Suprapubic skin (tissue), 4 donors: ENCODE data around the gene INPP5F. TPM values are rescaled to one million over a fixed set of nuclear protein-coding genes. Genes with fewer than 3 reads are reported as not detected.

Experiments used
- DNase-seq, 2 donors: peaks; one replicate each; pipeline ENCODE4 v3.0.0-alpha.2; 2019; ENCODE audit warnings: low spot score in 2 of 2
- H3K27ac ChIP-seq: fragments of 200-600 bp; sonication (generic); one replicate; pipeline ENCODE4 v1.5.1; 2019
- H3K27me3 ChIP-seq: fragments of 200-600 bp; sonication (generic); one replicate; pipeline ENCODE4 v1.5.1; 2019
- H3K36me3 ChIP-seq: fragments of 200-600 bp; sonication (generic); one replicate; pipeline ENCODE4 v1.5.1; 2019
- H3K4me1 ChIP-seq: fragments of 200-600 bp; sonication (generic); one replicate; pipeline ENCODE4 v1.5.1; 2019
- H3K4me3 ChIP-seq: fragments of 200-600 bp; sonication (generic); one replicate; pipeline ENCODE4 v1.5.1; 2019; ENCODE audit warnings: mild to moderate bottlenecking
- H3K9me3 ChIP-seq: fragments of 200-600 bp; sonication (generic); one replicate; pipeline ENCODE4 v1.5.1; 2019
- CTCF ChIP-seq, 2 donors: fragments of 200-600 bp in 1 of 2; fragments of 450-650 bp in 1 of 2; sonication (generic) in 1 of 2; IDR thresholded peaks; one replicate each; pipeline ENCODE4 v1.5.1; 2016 to 2019; ENCODE audit warnings: antibody characterized with exemption in 2 of 2, mild to moderate bottlenecking in 1 of 2, moderate library complexity in 1 of 2
- EP300 ChIP-seq: sonication (generic); formaldehyde crosslinking; IDR thresholded peaks from one replicate; pipeline ENCODE4 v1.6.1; 2017; ENCODE audit warnings: antibody characterized with exemption
- POLR2A ChIP-seq, 2 donors: fragments of 450-650 bp; IDR thresholded peaks; one replicate each; pipeline ENCODE4 v1.6.1; 2017; ENCODE audit warnings: antibody characterized with exemption in 2 of 2, mild to moderate bottlenecking in 2 of 2, moderate library complexity in 2 of 2
- POLR2AphosphoS5 ChIP-seq, 3 donors: sonication (generic); formaldehyde crosslinking; IDR thresholded peaks; one replicate each; pipeline ENCODE4 v1.6.1; 2017; ENCODE audit warnings: antibody characterized with exemption in 3 of 3
- WGBS: methylation state at CpG from one replicate; pipeline ENCODE4 v1.1.5; 2018; 5-methylcytosine and 5-hydroxymethylcytosine counted together
- total RNA-seq, 4 donors: library from RNA; depleted of rRNA; stranded (reverse); fragments of >200 nt; gene quantifications; one replicate each; pipeline ENCODE4 v1.1.0, GENCODE V29; 2016

INPP5F gene
- total RNA-seq, 4 donors from 2014 or later: 16.1 to 38.6 (median 19.3) TPM

- no peak for TF ChIP-seq POLR2A (IDR thresholded peaks at IDR 0.05)
- TF ChIP-seq CTCF (IDR thresholded peaks at IDR 0.05): no peak
- no peak for TF ChIP-seq EP300
- TF ChIP-seq POLR2AphosphoS5 (IDR thresholded peaks at IDR 0.05): no peak
- WGBS: 98% methylated on average over 6 of the region's 6 CpGs
- no peak for DNase-seq
- peaks cover 71% of the 10 kb centered on the region for H3K36me3 ChIP-seq
- H3K27me3 ChIP-seq: no peaks in the 10 kb centered on the region
- H3K4me3 ChIP-seq: no peak overlapping the region
- H3K4me1 ChIP-seq: no peaks in the 10 kb centered on the region
- H3K27ac ChIP-seq: no peak overlapping the region
- H3K9me3 ChIP-seq: no peaks in the 10 kb centered on the region
Measured at GRCh38 chr10:119852277-119852676, 126.4 kb downstream of the INPP5F start.

GRCh38 chr10:119852822-119853221 is 127.0 kb downstream of the INPP5F start:
- H3K9me3 ChIP-seq: no peaks in the 10 kb centered on the region
- no peak overlapping the region for H3K4me3 ChIP-seq
- H3K27me3 ChIP-seq: no peaks in the 10 kb centered on the region
- TF ChIP-seq POLR2A (IDR thresholded peaks at IDR 0.05) (no peak), POLR2AphosphoS5 (IDR thresholded peaks at IDR 0.05) (no peak), CTCF (IDR thresholded peaks at IDR 0.05) (no peak), EP300 (no peak)
- H3K36me3 ChIP-seq: peaks cover 71% of the 10 kb centered on the region
- no peak overlapping the region for H3K27ac ChIP-seq
- WGBS: 92% methylated on average over 6 of the region's 6 CpGs
- H3K4me1 ChIP-seq: no peaks in the 10 kb centered on the region
- no peak for DNase-seq

GRCh38 chr10:119853574-119853973 is 127.7 kb downstream of the INPP5F start:
- H3K36me3 ChIP-seq: peaks cover 74% of the 10 kb centered on the region
- WGBS: 90% methylated on average over 1 of the region's 1 CpG
- no peak for DNase-seq
- H3K27me3 ChIP-seq: no peaks in the 10 kb centered on the region
- H3K9me3 ChIP-seq: no peaks in the 10 kb centered on the region
- no peak overlapping the region for H3K4me3 ChIP-seq
- no peak for TF ChIP-seq CTCF (IDR thresholded peaks at IDR 0.05)
- no peak for TF ChIP-seq POLR2A (IDR thresholded peaks at IDR 0.05)
- no peak for TF ChIP-seq POLR2AphosphoS5 (IDR thresholded peaks at IDR 0.05)
- TF ChIP-seq EP300: no peak
- no peaks in the 10 kb centered on the region for H3K4me1 ChIP-seq
- H3K27ac ChIP-seq: no peak overlapping the region

GRCh38 chr10:119858063-119858462 is 132.2 kb downstream of the INPP5F start:
- Histone ChIP-seq H3K27me3 (no peaks in the 10 kb centered on the region), H3K9me3 (no peaks in the 10 kb centered on the region), H3K4me3 (no peak overlapping the region), H3K36me3 (peaks cover 41% of the 10 kb centered on the region), H3K4me1 (peaks cover 12% of the 10 kb centered on the region), H3K27ac (no peak overlapping the region)
- DNase-seq: no peak
- TF ChIP-seq POLR2AphosphoS5 (IDR thresholded peaks at IDR 0.05) (no peak), POLR2A (IDR thresholded peaks at IDR 0.05) (no peak), CTCF (IDR thresholded peaks at IDR 0.05) (no peak), EP300 (no peak)
- 61% methylated on average over 1 of the region's 1 CpG for WGBS

- no peak for DNase-seq
- Histone ChIP-seq H3K4me3 (no peak overlapping the region), H3K27ac (no peak overlapping the region), H3K9me3 (no peaks in the 10 kb centered on the region), H3K27me3 (no peaks in the 10 kb centered on the region), H3K4me1 (peaks cover 12% of the 10 kb centered on the region), H3K36me3 (peaks cover 29% of the 10 kb centered on the region)
- WGBS: 64% methylated on average over 1 of the region's 1 CpG
- TF ChIP-seq CTCF (IDR thresholded peaks at IDR 0.05): peak; percentile 17 to 45
- no peak for TF ChIP-seq EP300
Measured at GRCh38 chr10:119859420-119860258, 133.8 kb downstream of the INPP5F start.
